ENCODE measurements around the gene SUSD1.

DNA sequence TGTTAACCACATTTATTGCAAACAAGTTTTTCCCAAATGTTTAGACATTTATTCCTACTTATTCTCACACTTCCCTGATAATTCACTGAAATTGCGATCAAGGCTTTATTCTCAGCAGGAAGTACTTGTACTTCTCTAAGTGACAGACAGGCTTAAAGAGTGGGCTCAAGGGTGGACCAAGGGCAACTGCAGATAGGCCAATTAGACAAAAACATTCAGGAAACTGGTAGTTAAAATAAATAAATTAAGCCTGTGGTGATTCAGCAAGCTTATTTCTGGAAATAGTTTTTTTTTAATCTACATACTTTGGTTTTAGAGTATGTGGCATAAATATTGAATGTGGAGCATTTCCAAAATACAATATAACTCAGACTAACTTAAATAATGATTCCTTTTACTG, 142.4 kb downstream of the SUSD1 start:
- TF ChIP-seq POLR2A (IDR thresholded peaks at IDR 0.05) (no peak), EP300 (IDR thresholded peaks at IDR 0.05; ENCODE audit: low read depth) (no peak), POLR2AphosphoS5 (IDR thresholded peaks at IDR 0.05) (no peak)
- TF ChIP-seq, protein P1, sequence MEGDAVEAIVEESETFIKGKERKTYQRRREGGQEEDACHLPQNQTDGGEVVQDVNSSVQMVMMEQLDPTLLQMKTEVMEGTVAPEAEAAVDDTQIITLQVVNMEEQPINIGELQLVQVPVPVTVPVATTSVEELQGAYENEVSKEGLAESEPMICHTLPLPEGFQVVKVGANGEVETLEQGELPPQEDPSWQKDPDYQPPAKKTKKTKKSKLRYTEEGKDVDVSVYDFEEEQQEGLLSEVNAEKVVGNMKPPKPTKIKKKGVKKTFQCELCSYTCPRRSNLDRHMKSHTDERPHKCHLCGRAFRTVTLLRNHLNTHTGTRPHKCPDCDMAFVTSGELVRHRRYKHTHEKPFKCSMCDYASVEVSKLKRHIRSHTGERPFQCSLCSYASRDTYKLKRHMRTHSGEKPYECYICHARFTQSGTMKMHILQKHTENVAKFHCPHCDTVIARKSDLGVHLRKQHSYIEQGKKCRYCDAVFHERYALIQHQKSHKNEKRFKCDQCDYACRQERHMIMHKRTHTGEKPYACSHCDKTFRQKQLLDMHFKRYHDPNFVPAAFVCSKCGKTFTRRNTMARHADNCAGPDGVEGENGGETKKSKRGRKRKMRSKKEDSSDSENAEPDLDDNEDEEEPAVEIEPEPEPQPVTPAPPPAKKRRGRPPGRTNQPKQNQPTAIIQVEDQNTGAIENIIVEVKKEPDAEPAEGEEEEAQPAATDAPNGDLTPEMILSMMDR (IDR thresholded peaks at IDR 0.05), result no peak

All from transverse colon (tissue), 4 donors.